Stimulated activated CD8-positive, alpha-beta memory T cell treated with anti-CD3 and anti-CD28 coated beads, Interleukin-7, amount 100 ng/mL, for 24 hours (primary cell): Measurements from ENCODE around the gene DTYMK.
"Not testable (repeated sequence)": the region's sequence is repeated elsewhere in the genome, so short reads cannot be mapped to it uniquely, and the experiment has no call there.

Experiments used
- DNase-seq: peaks from one replicate; pipeline ENCODE4 v3.0.0-alpha.2; 2020; ENCODE audit warnings: low read depth

Gene DTYMK

GRCh38 chr2:241671457-241672240 lies 15.0 kb downstream of the DTYMK start:
- DNase-seq, result no peak

GRCh38 chr2:241670333-241671110 lies 16.1 kb downstream of the DTYMK start:
- no peak for DNase-seq

- no peak for DNase-seq
These were observed 17.8 kb downstream of the DTYMK start for GRCh38 chr2:241668839-241669238.

GRCh38 chr2:241668354-241668753 lies 18.3 kb downstream of the DTYMK start:
- DNase-seq, result no peak

GRCh38 chr2:241666627-241667400 lies 19.8 kb downstream of the DTYMK start:
- DNase-seq, result no peak

DNA sequence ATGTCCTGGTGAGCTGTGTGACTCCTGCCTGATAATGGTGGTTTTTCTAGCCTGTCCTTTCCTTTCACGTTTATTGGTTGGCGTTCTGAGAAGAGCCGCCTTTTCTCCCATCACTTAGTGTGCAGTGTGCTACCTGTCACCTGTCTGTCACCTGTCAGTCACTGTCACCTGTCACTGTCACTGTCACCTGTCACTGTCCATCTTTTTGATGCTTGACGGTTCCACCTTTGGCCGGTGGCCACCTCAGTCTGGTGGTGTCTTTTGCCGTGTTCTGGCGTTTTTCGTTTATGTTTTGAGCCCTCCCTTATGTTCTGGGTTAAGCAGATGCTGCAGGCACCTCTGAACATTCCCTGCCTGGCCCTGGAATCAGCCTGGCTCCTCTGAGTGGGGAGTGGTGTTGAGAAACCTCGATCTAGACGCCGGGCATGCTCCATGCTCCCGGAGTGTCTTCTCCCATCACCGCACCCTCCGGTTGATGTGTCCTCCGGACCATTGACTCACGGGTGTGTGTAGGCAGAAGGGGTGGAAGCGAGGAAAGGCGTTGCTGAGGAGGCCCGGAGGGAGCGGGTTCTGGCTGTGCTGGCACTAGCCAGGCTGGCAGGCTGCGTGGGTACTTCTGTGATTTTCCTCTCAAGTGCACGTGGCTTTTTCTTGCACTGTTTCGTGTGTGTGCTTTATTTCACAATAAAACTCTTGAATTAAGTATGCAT lies 20.7 kb downstream of the DTYMK start:
- no peak for DNase-seq

DNA sequence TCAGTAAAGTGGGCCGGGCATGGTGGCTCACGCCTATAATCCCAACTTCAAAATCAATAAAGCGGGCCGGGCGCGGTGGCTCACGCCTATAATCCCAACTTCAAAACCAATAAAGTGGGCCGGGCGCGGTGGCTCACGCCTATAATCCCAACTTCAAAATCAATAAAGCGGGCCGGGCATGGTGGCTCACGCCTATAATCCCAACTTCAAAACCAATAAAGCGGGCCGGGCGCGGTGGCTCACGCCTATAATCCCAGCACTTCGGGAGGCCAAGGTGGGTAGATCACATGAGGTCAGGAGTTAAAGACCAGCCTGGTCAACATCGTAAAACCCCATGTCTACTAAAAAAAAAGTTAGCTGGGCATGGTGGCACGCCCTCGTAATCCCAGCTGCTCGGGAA lies 23.9 kb downstream of the DTYMK start:
- DNase-seq, result not testable (repeated sequence)

- DNase-seq, result no peak
These were observed 25.9 kb downstream of the DTYMK start for GRCh38 chr2:241660593-241661213.

DNA sequence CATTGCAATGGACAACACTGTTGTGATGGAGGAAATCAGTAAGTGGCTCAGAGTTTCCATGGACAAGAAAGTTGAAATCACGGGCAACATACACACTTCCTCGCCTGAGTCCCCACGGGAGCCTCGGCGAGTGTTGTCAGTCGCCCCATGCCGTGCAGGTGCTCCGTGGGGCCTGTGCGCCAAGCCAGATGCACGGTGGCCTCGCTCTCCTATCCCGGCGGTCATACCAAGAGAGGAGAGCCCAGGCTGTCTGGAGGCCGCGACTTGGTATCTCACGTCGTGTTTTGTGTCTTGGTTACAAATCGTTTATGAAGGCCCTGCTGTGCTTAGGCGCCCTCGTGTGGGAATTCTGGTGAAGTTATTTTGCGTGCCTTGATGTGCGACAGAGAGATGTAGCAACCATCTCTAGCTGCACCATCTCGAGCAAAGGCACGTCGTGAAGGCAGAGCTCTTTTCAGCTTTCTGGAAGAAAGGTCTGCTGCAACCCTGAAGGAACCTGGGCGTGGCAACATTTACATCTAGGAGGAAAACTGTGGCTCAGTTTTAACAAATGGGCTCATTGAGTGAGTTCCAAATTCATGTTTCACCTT lies 27.4 kb downstream of the DTYMK start:
- DNase-seq, result no peak

DNA sequence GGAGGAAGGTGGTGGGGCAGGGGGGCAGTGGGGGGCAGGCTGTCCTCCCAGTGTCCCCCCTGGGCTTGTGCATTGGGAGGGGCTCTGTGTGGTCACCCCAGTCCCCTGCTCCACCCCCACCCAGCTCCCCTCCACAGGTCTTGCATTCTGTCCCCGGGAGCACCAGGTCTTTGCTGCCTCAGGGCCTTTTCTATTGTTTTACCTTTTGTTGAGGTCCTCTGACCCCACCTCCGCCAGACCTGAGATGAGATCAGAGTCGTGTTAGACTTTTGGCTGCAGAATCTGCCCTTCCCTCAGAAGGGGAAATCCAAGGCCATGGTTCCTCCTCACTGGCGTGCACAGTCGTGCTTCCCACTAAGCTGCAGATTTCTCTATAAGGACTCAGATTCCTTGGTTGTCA lies 28.3 kb downstream of the DTYMK start:
- no peak for DNase-seq

DNA sequence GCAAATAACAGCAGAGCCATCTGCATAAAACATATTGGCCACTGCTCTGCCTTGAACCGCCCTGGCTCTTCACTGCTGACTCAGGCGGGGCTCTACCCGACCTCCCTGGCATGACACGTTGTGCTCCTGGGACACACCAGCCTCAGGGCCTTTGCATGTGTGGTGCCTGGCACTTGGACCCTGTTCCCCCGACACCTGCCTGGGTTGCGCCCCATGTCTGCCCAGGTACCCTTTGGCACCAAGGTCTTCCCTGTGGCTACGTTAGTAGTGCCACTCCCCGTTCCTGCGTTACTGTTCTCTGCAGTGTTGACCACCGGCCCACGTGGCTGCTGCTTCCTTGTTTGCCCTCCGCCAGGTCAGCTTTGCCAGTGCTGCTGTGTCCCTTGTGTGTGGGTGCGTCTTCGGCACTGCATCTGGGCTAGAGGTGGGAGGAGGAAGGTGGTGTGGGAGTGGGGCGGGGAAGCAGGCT lies 28.8 kb downstream of the DTYMK start:
- DNase-seq, result no peak

DNA sequence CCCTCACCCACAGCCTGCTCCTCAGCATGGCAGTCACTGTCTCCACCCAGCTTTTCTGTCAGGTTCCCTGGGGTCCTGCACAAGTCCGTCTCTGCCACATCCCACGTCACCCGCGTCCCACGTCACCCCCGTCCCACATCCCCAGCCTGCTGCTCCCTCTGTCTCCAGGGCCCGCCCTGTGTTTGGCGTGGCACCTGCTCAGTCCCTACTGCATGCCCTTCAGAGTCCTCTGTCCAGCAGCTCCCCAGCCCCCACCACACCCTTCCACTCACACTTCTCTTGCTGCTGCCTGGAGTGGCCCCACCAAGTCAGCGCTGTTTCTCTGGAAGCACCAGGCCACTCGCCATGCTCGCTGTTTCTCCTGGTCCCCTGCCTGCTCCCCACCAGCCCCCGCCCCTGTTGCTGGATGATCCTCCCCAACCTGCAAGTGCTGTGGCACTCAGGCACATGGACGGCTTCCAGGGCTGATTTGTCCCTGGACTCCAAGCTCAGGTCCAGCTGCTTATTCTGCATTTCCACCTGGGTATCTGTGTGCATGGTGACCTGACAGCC lies 30.3 kb downstream of the DTYMK start:
- no peak for DNase-seq

GRCh38 chr2:241655516-241656189 lies 31.0 kb downstream of the DTYMK start:
- no peak for DNase-seq

- no peak for DNase-seq
These were observed 32.1 kb downstream of the DTYMK start for GRCh38 chr2:241654551-241654950.

DNA sequence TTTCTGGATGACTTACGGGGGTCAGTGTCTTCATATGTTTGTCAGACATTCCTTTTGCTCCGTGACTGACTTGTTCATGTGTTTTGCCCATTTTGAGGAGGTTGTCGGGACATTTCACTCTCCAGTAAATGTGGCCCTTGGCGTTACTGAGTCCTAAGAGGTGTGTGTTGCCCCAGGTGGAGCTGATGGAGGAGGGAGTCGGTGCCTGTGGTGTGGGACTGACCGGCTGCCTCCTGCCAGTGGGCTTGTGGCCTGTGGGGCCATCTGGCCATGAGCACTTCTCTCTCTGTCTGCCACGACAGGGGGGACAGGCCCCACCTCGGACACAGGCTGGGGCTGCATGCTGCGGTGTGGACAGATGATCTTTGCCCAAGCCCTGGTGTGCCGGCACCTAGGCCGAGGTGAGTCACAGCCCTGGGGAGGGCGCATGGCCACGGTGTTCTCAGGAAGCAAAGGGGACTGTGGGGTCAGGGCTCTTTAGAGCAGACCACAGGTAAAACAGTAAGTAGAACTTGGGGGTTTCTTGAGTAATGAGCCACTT lies 33.3 kb downstream of the DTYMK start:
- DNase-seq, result no peak

DNA sequence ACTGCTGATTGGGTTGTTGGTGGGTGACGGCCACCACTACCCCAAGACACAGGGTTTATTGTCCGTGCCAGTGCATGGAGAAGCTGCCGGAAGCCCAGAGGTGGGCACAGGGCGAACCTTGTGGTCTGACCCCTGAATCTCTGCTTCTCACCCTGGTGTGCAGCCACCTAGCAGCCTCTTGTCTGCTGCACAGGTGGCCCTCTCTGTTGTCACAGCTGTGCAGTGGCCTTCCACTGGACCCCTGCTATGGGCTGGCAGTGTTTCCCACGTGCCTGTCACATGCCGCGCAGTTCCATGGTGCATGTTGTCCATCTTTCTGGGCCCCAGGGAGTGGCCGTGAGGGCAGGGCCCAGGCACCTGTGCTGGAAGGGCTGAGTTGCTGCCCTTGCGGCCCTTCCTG lies 33.9 kb downstream of the DTYMK start:
- no peak for DNase-seq

DNA sequence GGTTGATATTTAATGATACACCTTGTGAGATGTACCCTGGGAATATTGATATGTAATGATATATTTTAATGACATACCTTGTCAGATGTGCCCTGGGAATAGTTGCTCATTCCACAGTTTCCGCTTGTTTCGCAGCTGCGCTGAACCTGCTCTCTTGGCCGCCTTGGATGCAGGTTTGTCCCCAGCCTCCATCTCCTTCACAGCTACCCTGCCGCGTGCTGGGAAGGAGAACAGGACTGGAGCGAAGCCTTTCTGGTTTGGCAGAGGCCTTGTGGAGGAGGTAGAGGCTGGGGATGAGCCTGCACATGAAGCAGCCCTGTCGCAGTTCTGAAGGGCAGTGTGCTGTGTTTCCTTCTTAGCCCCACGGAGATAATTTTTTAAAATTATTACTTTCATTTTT lies 34.5 kb downstream of the DTYMK start:
- no peak for DNase-seq

- no peak for DNase-seq
These were observed 36.7 kb downstream of the DTYMK start for GRCh38 chr2:241649927-241650326.

GRCh38 chr2:241649404-241649803 lies 37.2 kb downstream of the DTYMK start:
- no peak for DNase-seq

DNA sequence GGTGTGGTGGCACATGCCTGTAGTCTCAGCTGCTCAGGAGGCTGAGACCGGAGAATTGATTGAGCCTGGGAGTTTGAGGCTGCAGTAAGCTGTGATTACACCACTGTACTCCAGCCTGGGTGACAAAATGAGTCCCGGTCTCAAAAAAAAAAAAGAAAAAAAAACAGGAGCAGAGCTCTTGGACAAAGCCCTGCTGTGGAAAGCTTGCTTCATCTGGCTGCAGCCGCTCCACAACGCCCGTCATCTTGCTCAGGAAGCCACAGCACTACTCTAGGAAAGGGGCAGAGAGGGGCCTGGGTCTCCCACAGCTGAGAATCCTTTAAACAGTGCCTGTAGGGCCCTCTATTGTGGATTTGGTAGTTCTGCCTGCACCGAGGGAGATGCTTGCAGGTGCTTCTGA lies 38.2 kb downstream of the DTYMK start:
- DNase-seq, result no peak
